Activated naive CD4-positive, alpha-beta T cell treated with anti-CD3 and anti-CD28 coated beads, Interleukin-2, amount 50 U/mL, for 24 hours (primary cell): ENCODE measurements around the gene PNISR.
"Not testable (repeated sequence)": the region's sequence is repeated elsewhere in the genome, so short reads cannot be mapped to it uniquely, and the experiment has no call there.

Source experiments
- H3K27ac Mint-ChIP-seq: one replicate; pipeline ENCODE4 v1.8.0; 2021; ENCODE audit warnings: mild to moderate bottlenecking, mixed read lengths
- H3K27me3 Mint-ChIP-seq: one replicate; pipeline ENCODE4 v1.8.0; 2021; ENCODE audit warnings: mixed read lengths
- H3K36me3 Mint-ChIP-seq: one replicate; pipeline ENCODE4 v1.8.0; 2021; ENCODE audit warnings: mixed read lengths
- H3K4me1 Mint-ChIP-seq: one replicate; pipeline ENCODE4 v1.8.0; 2021; ENCODE audit warnings: mixed read lengths
- H3K4me3 Mint-ChIP-seq: one replicate; pipeline ENCODE4 v1.8.0; 2021; ENCODE audit warnings: mild to moderate bottlenecking, mixed read lengths
- H3K9me3 Mint-ChIP-seq: one replicate; pipeline ENCODE4 v1.8.0; 2021; ENCODE audit warnings: mixed read lengths

Gene PNISR, protein sequence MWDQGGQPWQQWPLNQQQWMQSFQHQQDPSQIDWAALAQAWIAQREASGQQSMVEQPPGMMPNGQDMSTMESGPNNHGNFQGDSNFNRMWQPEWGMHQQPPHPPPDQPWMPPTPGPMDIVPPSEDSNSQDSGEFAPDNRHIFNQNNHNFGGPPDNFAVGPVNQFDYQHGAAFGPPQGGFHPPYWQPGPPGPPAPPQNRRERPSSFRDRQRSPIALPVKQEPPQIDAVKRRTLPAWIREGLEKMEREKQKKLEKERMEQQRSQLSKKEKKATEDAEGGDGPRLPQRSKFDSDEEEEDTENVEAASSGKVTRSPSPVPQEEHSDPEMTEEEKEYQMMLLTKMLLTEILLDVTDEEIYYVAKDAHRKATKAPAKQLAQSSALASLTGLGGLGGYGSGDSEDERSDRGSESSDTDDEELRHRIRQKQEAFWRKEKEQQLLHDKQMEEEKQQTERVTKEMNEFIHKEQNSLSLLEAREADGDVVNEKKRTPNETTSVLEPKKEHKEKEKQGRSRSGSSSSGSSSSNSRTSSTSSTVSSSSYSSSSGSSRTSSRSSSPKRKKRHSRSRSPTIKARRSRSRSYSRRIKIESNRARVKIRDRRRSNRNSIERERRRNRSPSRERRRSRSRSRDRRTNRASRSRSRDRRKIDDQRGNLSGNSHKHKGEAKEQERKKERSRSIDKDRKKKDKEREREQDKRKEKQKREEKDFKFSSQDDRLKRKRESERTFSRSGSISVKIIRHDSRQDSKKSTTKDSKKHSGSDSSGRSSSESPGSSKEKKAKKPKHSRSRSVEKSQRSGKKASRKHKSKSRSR

GRCh38 chr6:99424761-99425646 is at the start of gene PNISR:
PNISR (minus strand) TSS chr6:99425308; CDS start chr6:99414659, 10,649 bp downstream.
- H3K9me3 Mint-ChIP-seq = no peaks in the 10 kb centered on the region
- H3K27ac Mint-ChIP-seq = peak within 1 kb of the TSS; percentile 100
- H3K36me3 Mint-ChIP-seq = peaks cover 13% of the 10 kb centered on the region
- peaks cover 71% of the 10 kb centered on the region for H3K4me1 Mint-ChIP-seq
- peak within 1 kb of the TSS; percentile 94 for H3K4me3 Mint-ChIP-seq
- no peaks in the 10 kb centered on the region for H3K27me3 Mint-ChIP-seq

GRCh38 chr6:99473730-99474129 is 48.6 kb upstream of the PNISR start:
- Mint-ChIP-seq H3K36me3 (peaks cover 7% of the 10 kb centered on the region), H3K4me3 (no peak overlapping the region), H3K4me1 (no peaks in the 10 kb centered on the region), H3K9me3 (no peaks in the 10 kb centered on the region), H3K27ac (no peak overlapping the region), H3K27me3 (no peaks in the 10 kb centered on the region)

GRCh38 chr6:99471638-99472037 is 46.5 kb upstream of the PNISR start:
- H3K4me3 Mint-ChIP-seq = no peak overlapping the region
- H3K27me3 Mint-ChIP-seq = no peaks in the 10 kb centered on the region
- H3K4me1 Mint-ChIP-seq = no peaks in the 10 kb centered on the region
- H3K27ac Mint-ChIP-seq = no peak overlapping the region
- H3K36me3 Mint-ChIP-seq = no peaks in the 10 kb centered on the region
- H3K9me3 Mint-ChIP-seq = no peaks in the 10 kb centered on the region

DNA sequence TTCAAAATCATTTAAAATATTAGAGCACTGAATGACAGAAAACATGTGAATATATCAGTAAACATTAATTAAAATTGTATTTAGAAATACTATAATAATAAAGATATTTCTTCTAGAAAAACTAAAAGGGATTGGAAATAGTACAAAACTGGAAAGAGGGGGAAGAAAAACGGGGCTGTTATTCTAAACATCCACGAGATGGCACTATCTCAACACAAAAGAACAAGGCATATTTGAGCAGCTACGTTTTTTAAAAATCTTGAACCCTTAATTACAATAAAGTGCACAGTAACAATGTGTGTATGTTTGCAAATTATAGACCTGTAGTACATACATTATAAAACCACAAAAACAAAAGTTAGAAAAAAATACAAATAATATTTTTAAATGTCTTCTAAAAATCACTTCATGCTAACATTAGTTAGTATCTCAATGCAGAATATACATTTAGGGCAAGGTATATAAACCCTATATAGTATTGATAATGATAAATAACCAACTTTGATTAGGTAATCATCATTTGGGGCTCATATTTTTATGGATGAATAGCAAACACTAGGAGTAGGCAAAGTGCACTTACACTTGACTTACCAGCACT is 42.5 kb upstream of the PNISR start:
- Mint-ChIP-seq H3K36me3 (peaks cover 3% of the 10 kb centered on the region), H3K27me3 (no peaks in the 10 kb centered on the region), H3K4me3 (no peak overlapping the region), H3K4me1 (no peaks in the 10 kb centered on the region), H3K27ac (no peak overlapping the region), H3K9me3 (no peaks in the 10 kb centered on the region)

DNA sequence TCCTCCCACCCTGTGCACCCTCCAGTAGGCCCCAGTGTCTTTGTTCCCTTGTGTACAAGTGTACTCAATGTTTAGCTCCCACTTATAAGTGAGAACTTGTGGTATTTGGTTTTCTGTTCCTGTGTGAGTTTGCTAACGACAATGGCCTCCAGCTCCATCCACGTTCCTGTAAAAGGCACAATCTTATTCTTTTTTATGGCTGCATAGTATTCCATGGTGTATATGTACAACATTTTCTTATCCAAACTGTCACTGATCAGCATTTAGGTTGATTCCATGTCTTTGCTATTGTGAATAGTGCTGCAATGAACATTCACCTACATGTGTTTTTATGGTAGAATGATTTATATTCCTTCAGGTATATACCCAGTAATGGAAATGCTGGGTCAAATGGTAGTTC is 34.0 kb upstream of the PNISR start:
- not testable (repeated sequence) for H3K9me3 Mint-ChIP-seq, H3K4me3 Mint-ChIP-seq, H3K27me3 Mint-ChIP-seq, H3K27ac Mint-ChIP-seq, H3K4me1 Mint-ChIP-seq
- H3K36me3 Mint-ChIP-seq = peaks cover 18% of the 10 kb centered on the region

DNA sequence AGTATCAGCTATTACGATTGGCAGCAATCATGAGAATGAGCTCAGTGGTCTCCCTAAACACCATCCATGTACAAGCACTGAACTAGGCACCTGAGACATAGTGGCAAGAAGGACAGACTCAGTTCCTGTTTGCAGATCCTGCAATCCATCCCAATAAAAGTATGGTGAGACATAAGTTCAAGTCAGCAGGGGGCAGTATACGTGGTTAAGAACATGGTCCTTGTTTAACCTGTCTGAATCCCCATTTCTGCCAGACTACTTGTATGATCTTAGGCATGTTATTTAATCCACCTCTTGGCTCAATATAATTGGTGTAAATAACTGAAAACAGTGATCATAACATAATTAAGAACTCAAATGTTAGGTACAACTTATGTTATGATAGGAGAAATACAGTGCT is 33.2 kb upstream of the PNISR start:
- H3K9me3 Mint-ChIP-seq = peaks cover 11% of the 10 kb centered on the region
- H3K4me3 Mint-ChIP-seq = no peak overlapping the region
- no peaks in the 10 kb centered on the region for H3K27me3 Mint-ChIP-seq
- no peaks in the 10 kb centered on the region for H3K4me1 Mint-ChIP-seq
- no peak overlapping the region for H3K27ac Mint-ChIP-seq
- H3K36me3 Mint-ChIP-seq = peaks cover 17% of the 10 kb centered on the region

DNA sequence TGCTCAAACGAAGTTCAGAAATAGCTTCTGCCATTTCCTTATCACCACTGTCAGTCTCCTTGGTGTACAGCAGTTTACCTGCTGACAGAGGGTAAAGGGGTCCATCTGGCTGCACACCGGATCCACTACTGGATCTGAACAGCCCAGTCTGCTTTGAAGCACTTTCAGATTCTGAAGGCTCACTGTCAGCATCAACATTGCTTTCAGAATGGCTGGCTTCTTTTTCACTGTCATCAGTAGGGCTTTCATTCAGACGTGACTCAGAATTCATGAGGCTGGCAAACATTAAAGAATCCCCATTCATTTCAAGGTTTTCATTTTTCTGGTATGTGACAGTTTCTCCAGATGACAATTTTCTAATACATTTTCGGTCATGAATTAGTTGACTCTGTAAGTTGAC is 21.0 kb upstream of the PNISR start:
- Mint-ChIP-seq H3K27ac (no peak overlapping the region), H3K4me3 (no peak overlapping the region), H3K9me3 (peaks cover 13% of the 10 kb centered on the region), H3K27me3 (no peaks in the 10 kb centered on the region), H3K4me1 (no peaks in the 10 kb centered on the region), H3K36me3 (peaks cover 31% of the 10 kb centered on the region)

GRCh38 chr6:99434702-99435530 is 9.8 kb upstream of the PNISR start:
- no peaks in the 10 kb centered on the region for H3K9me3 Mint-ChIP-seq
- no peak overlapping the region for H3K27ac Mint-ChIP-seq
- no peaks in the 10 kb centered on the region for H3K4me1 Mint-ChIP-seq
- no peak overlapping the region for H3K4me3 Mint-ChIP-seq
- H3K27me3 Mint-ChIP-seq = no peaks in the 10 kb centered on the region
- no peaks in the 10 kb centered on the region for H3K36me3 Mint-ChIP-seq

- peaks cover 4% of the 10 kb centered on the region for H3K36me3 Mint-ChIP-seq
- peaks cover 7% of the 10 kb centered on the region for H3K4me1 Mint-ChIP-seq
- H3K27ac Mint-ChIP-seq = no peak overlapping the region
- no peaks in the 10 kb centered on the region for H3K27me3 Mint-ChIP-seq
- no peaks in the 10 kb centered on the region for H3K9me3 Mint-ChIP-seq
- H3K4me3 Mint-ChIP-seq = no peak overlapping the region
These were observed 7.8 kb upstream of the PNISR start for GRCh38 chr6:99432877-99433276.

- Mint-ChIP-seq H3K27me3 (no peaks in the 10 kb centered on the region), H3K4me3 (no peak overlapping the region), H3K36me3 (peaks cover 4% of the 10 kb centered on the region), H3K9me3 (no peaks in the 10 kb centered on the region), H3K4me1 (peaks cover 17% of the 10 kb centered on the region), H3K27ac (no peak overlapping the region)
These were observed 6.8 kb upstream of the PNISR start for GRCh38 chr6:99431901-99432300.

- Mint-ChIP-seq H3K4me1 (peaks cover 42% of the 10 kb centered on the region), H3K27ac (no peak overlapping the region), H3K4me3 (no peak overlapping the region), H3K9me3 (no peaks in the 10 kb centered on the region), H3K27me3 (no peaks in the 10 kb centered on the region), H3K36me3 (peaks cover 4% of the 10 kb centered on the region)
These were observed 2.9 kb upstream of the PNISR start for GRCh38 chr6:99427988-99428387.

DNA sequence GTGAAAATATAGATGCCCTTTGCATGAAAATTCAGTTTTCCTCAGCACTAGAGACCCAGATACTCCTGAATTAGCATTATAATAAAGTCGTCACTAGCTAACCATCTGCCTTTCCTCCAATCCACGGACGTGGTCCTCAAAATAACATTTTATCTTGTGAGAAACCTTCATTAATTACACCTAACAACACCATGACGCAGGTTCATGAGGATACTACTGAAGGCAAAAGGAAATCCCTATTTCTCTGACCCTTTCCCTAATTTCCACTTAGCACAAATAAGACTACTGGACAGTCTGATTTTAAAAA is 1.3 kb upstream of the PNISR start:
- Mint-ChIP-seq H3K9me3 (no peaks in the 10 kb centered on the region), H3K4me1 (peaks cover 57% of the 10 kb centered on the region)

GRCh38 chr6:99425647-99426450 is 741 bp upstream of the PNISR start:
- Mint-ChIP-seq H3K4me3 (peak overlapping the region; percentile 94), H3K36me3 (peaks cover 13% of the 10 kb centered on the region), H3K27me3 (no peaks in the 10 kb centered on the region), H3K9me3 (no peaks in the 10 kb centered on the region), H3K4me1 (peaks cover 62% of the 10 kb centered on the region), H3K27ac (peak overlapping the region; percentile 100)

More for the DNA sequence above, 1.3 kb upstream of the PNISR start:
- Mint-ChIP-seq H3K4me3 (peak overlapping the region; percentile 94), H3K27me3 (no peaks in the 10 kb centered on the region), H3K36me3 (peaks cover 11% of the 10 kb centered on the region), H3K27ac (peak overlapping the region; percentile 100)

GRCh38 chr6:99424022-99424421 is 1.1 kb downstream of the PNISR start:
- H3K9me3 Mint-ChIP-seq = no peaks in the 10 kb centered on the region
- peak overlapping the region; percentile 100 for H3K27ac Mint-ChIP-seq
- H3K4me3 Mint-ChIP-seq = peak overlapping the region; percentile 94
- H3K4me1 Mint-ChIP-seq = peaks cover 76% of the 10 kb centered on the region
- peaks cover 11% of the 10 kb centered on the region for H3K36me3 Mint-ChIP-seq
- H3K27me3 Mint-ChIP-seq = no peaks in the 10 kb centered on the region
